Epithelial cell of prostate (primary cell): Measurements from ENCODE around the gene NTMT1.

Experiments
- DNase-seq: peaks from one replicate; pipeline ENCODE4 v3.0.0-alpha.2; 2011; ENCODE audit warnings: low read depth, low spot score
- H3K27ac ChIP-seq: fragments of 450-650 bp; 2 replicates; pipeline ENCODE4 v1.5.1; 2017; ENCODE audit warnings: mild to moderate bottlenecking

NTMT1 gene

DNA sequence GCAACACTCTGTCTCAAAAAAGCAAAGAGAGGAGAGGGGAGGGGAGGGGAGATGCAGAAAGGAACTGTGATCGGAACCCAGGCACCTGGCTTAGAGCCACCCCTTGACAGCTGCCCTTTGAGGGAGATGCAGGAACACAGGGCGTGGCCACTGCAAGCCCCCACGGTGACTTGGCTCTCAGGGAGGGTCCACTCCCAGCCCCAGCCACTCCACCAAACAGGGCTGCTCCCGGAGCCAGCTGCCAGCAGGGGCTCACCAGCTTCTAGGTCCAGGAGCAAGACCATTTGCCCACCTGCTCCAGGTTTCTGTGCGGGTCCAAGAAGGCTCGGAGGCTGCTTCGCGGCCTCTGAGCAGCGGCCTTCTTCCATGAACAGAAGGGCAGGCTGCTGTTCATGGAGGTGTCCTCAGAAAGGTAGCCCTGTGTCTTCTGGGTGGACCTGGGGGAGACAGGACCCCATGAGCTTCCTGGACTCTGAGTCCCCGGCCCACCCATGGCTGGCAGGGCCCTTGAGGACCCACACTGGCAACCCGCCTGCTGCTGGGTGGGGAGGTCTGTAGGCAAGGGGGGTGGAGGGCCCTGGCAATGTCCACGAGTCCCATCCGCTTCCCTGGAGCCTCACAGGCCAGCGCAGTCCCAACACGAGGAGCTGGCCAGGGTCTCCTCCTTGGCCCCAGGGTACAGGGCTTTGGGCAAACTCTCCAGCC lies 13.0 kb upstream of the NTMT1 start:
- H3K27ac ChIP-seq, result no peak overlapping the region
- no peak for DNase-seq

DNA sequence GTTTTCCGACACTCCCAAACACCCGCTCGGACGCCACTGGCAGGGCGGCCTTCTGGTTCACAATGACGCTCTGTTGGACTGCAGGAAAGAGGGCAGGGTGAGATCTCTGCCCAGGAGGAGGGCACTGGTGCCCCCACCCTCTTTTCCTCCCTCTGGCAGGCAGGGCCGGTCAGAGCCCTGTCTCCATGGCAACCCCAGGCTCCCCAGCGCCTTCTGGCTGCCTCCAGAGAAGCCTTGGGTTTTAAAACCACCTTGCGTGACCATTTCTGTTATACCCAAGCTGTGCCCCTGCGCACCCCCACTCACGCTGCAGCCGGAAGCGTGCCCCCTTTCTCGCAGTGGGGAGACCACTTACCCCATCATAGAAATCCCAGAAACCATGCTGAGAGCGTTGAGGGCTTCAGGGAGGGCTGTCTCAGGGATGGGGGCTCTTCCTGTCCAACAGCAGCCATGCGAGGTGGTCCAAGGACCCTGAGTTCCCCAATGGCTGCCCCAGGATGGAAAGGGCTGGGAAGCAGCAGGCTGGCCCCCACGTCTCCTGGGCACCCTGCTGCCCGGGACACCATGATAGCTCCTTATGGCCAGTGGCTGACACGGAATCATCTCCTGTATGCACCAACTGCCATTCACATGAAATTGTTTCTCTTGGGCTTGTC lies 12.3 kb upstream of the NTMT1 start:
- no peak for DNase-seq
- no peak overlapping the region for H3K27ac ChIP-seq

DNA sequence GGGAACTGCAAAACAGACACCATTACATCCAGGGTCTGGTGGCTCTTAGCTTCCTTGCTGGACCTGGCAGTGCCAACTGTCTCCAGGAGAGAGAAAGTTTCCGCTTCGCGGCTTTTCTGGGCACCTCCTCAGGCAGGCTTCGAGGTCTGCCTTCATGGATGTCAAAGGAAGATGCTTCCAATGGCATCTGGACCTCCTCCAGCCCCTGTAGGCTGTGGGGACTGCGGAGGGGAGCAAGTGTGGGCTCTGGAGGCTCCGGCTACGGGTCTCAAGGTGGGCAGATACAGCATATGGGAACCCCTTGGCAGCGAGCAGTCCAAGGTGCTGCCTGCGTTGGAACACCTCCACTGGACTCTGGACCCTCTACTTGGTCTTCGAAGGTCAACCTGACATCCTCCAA lies 11.0 kb upstream of the NTMT1 start:
- no peak for DNase-seq

DNA sequence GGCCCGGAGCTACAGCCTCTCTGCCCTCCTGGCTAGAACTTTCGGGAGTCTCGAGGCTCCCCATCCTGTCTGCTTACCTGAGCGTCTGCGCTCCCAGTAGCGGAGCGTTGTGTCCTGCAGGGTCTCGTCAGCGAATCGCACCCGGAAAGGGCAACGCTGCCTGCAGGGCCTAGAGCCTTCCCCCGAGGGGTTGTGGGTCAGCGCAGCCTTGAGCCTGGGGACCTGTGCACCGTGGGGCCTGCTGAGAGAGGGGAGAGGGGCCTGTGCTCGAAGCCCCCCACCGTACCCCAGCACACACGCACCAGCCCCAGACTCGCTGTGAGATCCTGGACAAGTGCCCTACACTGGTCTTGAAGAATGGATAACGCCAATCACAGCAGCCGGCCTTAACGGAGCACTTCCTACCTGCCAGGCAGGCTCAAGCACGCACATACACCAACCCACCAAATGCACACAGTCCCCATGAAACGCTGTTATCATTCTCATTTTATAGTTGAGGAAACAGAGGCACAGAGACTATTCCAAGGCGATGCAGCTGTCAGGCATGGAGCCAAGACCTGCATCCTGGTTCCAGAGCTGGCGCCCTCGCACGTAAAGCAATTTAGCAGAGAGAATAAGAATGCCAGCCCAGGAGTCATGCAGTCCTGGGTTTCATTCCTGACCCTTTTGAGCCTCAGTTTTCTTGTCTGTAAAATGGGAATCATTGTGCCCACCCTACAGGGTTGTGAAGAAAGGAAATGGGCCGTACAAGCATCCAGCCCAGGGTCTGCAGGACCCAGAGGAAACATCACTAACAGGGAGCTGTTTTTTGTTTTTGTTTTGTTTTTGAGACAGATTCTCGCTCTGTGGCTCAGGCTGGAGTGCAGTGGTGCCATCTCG lies 10.3 kb upstream of the NTMT1 start:
- no peak for DNase-seq
- H3K27ac ChIP-seq, result no peak overlapping the region

More for the DNA sequence above, 11.0 kb upstream of the NTMT1 start:
- H3K27ac ChIP-seq, result no peak overlapping the region

DNA sequence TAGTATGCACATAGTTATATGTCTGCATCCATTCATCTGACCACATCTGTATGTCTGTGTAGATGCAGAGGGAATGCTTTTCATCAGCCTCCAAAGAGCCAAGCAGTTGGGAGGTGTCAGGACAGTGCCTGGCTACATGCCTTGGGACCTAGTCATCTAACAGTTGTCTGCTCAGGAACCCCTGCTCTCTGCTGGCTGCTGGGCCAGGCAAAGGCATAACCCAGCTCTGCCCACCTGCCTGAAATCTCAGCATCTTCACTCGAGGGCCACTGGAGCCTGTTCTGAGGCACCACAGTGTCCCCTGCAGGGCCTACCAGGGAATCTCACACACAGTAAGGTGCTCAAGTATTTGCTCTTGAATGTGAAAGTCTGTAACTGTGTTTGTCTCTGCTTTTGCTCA lies 8.8 kb upstream of the NTMT1 start:
- H3K27ac ChIP-seq, result no peak overlapping the region
- peak; percentile 40 for DNase-seq

DNA sequence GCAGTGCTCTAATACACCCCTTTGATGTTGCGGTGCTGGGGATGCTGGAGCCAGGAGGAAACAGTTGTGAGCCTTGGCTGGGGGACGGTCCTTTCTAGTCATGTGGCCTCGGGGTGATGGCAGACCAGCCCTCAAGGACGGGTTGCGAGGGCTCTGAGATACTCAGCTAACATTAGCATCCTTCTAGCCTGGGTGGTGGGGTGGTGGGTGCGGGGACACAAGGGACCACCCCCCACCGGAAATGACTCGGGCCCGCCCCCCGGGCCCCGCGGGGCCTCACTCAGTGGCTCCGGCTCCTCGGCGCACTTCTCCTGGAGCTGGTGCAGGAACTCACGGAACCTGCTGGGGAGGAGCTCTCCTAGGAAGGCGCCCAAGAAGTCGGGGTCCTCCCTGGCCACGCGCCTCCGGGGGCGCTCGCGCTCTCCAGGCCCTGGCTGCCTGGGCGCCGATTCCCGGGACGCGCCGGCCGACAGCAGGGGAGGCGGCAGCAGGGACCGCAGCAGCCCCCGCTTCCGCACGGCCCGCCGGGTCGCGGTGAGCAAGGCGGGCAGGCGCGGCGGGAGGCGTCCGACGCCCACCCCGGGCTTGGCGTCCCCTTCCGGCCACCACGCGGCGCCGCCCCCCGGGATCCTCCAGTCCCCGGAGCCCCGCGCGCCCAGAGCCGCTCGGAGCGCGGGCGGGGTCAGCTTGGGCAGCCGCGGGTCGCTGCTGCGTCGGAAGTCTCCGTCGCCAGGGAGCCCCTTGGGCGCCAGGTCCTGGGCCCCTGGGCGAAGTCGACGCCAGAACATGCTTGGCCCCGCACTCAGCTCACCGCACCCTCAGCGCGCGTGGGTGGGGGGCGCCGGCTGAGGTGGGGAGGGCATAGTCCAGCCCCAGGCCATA lies 5.9 kb upstream of the NTMT1 start:
- DNase-seq, result no peak
- H3K27ac ChIP-seq, result no peak overlapping the region

DNA sequence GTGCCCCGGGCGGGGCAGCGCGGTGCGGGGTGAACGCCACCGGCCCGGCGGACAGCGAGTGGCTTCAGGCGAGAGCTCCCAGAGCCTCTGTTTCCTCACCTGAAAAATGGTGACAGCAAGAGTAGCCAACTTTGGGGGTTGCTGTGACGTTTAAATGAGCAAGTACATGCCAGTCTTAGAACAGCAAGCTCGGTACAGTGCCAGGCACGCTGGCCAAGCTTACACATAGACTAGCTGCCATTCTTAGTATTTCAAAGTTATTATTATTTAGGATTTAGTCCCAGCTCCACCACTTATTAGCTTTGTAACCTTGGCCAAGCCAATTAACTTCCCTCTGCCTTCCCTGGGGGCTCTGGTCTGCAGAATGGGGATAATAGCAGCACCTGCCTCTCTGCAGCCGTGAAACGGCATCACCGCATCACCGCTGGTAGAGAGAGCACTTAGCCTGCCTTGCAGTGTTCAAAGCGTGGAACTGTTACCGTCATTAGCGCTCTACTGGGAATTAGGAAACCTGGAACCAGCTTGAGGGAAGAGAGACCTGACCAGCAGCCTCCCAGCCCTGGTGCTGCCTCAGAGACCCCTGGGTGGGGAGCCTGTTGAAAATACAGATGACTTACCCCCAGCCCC lies 5.2 kb upstream of the NTMT1 start, which contains the start of gene C9orf50:
TSS of gene C9orf50 (minus strand) at position 433 of the 627 bp plus-strand sequence. CDS start 527 bp downstream, outside the sequence.
- H3K27ac ChIP-seq, result no peak within 1 kb of the TSS
- DNase-seq, result no peak

DNA sequence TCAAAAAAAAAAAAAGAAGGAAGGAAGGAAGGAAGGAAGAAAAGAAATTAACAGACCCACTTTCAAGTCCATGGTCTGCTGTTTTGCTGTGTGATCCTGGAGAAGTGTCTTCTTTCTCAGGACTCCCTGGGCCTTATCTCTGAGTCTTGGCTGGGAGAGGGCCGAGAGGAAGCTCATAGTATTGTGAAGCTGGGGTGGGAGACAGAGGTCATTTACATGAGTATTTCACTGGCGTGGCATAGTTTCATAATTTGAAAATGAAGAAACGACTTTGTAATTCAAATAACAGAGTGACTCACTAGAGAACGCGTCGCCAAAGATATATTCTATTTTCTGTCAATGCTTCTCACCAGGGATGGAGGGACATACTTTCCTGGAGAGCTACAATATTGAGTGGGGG lies 2.6 kb upstream of the NTMT1 start:
- DNase-seq, result no peak
- no peak overlapping the region for H3K27ac ChIP-seq

DNA sequence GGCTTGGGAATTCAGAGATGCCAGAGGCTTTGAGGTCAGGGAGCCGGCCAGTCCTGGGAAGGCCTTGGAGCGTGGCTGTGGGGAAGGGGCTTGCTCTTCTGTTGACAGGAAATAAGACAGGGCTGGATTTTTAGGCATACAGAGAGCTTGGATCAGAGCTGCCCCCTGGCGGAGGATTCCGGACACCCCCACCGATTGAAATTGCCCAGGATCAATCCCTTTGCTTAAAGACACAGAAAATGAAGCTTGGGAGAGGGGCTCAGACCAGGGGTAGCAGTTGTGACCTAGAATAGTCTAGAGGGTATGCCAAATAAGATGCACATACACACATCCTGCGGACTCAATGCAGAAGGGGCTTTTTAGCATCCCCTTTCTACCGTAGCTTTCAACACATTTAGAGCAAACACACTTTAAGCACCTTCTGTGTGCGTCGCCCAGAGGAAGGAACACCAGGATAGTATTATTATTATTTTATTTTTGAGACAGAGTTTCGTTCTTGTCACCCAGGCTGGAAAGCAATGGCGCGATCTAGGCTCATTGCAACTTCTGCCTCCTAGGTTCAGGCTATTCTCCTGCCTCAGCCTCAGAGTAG lies 1.7 kb upstream of the NTMT1 start:
- peak overlapping the region; percentile 66 for H3K27ac ChIP-seq
- no peak for DNase-seq

DNA sequence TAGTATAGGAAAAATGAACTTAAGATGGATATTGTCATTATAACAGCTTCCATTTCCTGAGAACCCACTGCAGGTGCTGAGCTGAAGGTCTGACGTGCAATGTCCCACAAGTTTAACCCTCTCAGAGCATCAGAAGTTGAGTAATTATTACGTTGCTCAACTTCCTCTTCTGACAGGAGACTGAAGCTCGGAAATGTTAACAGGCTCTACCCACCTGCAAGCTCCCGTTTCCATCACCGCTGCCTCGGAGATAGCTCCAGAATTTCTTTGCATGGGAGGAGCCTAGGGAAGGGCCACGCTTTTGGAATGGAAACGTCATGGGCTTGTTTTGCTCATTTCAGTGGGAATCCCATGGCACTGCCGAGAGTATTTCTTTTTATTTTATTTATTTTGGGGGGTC lies 1.0 kb upstream of the NTMT1 start:
- DNase-seq, result no peak

DNA sequence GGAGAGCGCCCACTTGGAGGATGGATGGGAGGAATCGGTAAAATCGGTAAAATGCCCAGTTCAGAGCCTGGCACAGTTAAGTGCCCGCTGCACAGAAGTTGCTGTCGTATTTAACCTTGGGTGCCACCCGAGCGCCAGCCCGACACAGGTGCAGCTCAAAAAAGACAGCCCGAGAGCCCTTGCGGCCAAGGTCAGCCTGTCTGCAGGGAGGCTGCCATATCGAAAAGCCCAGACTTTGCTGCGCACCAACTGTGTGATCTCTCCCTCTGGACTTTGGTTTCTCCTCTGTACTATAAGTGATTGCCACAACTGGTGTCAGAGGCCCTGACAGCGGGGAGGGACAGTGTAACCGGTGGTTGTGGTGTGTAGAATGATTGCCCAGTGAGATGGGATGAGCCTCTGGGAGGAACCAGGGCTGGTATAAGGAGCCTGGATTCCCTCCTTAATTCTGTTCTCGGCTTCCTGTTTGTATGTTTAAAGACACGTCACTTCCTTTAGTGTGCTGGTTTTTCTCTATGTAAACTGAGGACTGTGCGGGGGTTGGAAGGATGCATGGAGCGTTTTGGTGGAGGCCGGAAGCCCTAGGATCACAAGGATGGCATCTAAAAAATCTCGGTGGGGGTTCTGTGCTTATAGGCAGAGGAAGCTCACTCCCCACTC lies 792 bp downstream of the NTMT1 start:
- no peak for DNase-seq
- peak overlapping the region; percentile 66 for H3K27ac ChIP-seq

More for the DNA sequence above, 1.0 kb upstream of the NTMT1 start:
- peak overlapping the region; percentile 66 for H3K27ac ChIP-seq

DNA sequence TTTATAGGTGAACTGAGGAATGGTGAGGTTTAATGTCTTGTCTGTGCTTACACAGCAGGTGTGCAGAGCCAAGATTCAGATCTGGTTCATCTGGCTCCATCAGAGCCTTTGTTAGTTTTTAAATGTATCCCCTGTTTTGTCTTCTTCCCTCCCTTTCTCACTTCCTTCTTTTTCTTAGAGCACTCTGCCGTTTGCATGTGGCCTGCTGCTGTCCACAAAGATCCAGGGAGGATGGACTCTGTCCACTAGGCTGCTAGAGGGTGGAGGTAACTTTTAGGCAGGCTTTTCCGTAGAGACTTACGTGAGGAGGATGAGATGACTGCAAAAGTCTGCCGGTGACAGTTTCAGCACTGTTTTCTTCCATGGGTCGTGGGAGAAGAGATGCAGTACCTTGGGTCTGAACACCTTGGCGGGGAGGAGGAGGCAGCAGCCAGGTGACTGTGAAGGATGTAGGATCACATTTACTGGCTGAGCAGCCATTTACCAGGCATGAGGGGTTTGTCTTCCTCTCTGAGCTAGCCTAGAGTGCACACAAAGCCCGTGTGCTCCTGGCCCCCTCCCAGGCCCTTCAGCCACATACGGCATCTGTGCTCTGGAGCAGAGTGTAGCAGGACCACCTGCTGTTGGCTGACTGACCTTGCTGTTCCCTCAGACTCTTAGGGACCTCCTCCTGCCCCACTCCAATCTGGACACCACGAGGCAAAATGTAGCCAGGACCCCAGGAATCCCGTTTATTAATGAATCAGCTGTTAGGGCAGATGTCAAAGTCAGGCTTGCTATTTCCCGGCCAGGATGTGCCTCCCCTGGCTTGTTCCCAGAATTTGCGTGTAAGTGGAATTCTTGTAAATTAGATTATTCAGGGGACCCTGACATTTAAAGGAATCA lies 1.8 kb downstream of the NTMT1 start:
- H3K27ac ChIP-seq, result no peak overlapping the region
- DNase-seq, result no peak

DNA sequence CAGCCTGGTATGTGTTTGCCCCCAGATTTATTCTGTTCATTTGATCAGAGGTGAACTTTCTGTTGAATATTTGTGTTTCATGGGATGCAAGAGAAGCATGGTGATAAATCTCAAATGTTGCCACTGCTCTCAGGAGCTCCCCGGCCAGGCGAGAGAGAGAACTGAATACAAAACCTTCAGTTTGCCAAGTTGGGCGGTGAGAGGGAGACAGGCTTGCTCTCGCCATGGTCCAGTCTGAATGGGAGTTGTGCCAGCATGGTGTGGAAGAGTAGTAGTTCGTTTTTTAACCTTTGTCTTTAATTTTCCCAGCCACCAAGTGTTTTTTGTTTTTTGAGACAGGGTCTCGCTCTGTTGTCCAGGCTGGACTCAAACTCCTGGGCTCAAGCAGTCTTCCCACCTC lies 2.7 kb downstream of the NTMT1 start:
- H3K27ac ChIP-seq, result no peak overlapping the region
- DNase-seq, result no peak

DNA sequence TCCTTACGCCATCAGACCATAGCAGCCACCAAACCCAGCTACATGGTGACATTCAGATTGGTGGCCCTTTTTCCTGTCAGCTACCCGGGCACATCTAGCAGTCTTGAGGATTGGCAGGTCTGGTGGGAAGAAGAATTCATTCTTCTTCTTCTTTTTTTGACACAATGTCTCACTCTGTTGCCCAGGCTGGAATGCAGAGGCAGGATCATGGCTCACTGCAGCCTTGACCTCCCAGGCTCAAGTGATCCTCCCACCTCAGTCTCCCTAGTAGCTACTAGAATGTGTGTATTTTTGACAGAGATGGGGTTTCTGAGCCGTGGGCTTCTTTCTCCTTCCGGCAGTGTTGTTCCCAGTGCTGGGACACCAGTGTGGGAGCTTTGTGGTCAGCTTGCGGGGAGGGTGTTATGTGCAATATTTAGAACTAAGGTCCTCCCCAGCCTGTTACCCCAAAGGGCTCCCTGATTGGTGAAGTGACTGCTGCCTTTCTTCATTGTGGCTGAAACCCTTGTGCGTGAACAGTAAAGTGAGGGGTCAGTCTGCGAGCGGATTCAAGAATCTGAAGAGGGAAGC lies 3.4 kb downstream of the NTMT1 start:
- DNase-seq, result no peak
- no peak overlapping the region for H3K27ac ChIP-seq

DNA sequence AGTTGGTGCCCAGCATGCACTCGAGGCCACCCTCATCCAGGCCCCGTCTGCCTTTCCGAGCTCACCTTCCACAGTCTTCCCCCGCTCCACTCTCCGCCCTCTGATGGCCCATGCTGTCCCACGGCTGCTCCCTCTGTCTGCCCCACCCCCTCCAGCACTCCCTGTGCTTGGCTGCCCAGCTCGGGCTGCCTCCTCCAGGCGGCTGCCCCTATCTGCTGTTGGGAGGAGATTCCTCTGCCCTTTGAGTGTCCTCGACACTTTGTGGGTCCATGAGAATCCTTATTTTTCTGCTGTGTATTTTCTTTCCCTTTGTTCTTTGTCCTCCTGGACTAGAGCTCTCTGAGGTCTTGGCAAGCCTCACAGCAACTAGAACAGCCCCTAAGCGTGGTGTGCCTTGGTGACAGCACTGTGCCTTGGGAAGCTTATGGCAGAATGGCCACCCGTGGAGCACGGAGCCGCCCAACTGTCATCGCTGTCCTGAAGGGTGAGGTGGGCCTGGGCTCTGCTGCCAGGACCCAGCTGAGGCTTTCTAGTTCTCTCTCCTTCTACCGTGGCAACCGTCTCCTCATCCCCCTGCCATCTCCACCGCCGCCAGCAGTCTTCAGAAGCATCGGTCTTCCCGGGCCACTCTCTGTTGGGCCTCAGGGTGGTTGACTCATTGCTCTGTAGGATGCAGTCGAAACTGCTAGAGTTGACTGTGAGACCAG lies 5.2 kb downstream of the NTMT1 start:
- no peak overlapping the region for H3K27ac ChIP-seq
- no peak for DNase-seq

DNA sequence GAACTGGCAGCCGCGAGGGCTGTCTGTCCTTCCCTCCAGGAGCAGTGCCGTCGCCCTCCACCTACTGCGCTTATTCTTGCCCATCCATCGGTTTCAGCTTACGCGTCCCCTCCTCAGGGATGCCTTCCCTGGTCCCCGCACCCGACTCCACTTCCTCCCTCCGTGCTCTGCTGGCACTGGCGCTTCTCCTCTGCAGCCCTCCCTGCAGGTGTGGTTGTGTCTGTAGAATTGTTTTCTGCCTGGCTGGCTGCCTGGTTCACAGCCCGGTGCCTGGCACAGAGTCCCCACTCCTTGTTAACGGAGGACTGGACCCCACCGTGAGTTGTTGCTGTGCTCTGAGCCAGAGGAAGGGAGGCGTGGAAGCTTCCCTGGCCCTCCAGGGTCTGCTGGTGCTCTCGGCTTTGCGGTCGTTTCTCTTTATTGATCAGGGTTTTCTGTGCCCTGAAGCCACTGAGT lies 5.7 kb downstream of the NTMT1 start:
- no peak overlapping the region for H3K27ac ChIP-seq
- DNase-seq, result no peak

DNA sequence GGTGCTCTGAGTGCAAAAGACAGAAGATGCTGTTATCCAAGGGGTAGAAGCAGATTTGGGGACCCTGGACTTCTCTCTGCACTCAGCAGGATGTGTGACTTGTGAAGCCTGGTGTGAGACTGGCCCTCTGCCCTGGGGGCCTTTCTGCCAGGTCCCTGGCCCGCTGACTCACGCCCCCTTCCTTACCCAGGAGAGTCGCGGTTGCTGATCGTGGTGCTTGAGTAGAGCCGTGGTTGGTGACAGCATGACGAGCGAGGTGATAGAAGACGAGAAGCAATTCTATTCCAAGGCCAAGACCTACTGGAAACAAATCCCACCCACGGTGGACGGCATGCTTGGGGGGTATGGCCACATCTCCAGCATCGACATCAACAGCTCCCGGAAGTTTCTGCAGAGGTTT lies 6.5 kb downstream of the NTMT1 start:
- no peak for DNase-seq
- no peak overlapping the region for H3K27ac ChIP-seq
